ENCODE data around the gene KLF1. TPM values are rescaled to one million over a fixed set of nuclear protein-coding genes. Genes with fewer than 3 reads are reported as not detected.
"Not testable (repeated sequence)": the region's sequence is repeated elsewhere in the genome, so short reads cannot be mapped to it uniquely, and the experiment has no call there.

KLF1 gene
- total RNA-seq = 1.7 TPM

GRCh38 chr19:12886969-12887747 is at the start of gene KLF1:
TSS of gene KLF1 (minus strand) at chr19:12887201. CDS start at chr19:12887140, 61 bp downstream.
- DNase-seq = no peak

- no peak for DNase-seq
Observed at GRCh38 chr19:12936582-12936981, 49.6 kb upstream of the KLF1 start.

GRCh38 chr19:12935071-12935470 is 48.1 kb upstream of the KLF1 start:
- DNase-seq = no peak

GRCh38 chr19:12933287-12934072 is 46.5 kb upstream of the KLF1 start, which contains the start of gene FARSA:
TSS of gene FARSA (minus strand) at chr19:12933711. CDS start at chr19:12933696, 15 bp downstream.
- DNase-seq = peak; percentile 93

GRCh38 chr19:12932392-12933286 is 45.6 kb upstream of the KLF1 start:
- no peak for DNase-seq

- no peak for DNase-seq
Observed at GRCh38 chr19:12930002-12930645, 43.1 kb upstream of the KLF1 start.

- DNase-seq = no peak
Observed at GRCh38 chr19:12924621-12925310, 37.8 kb upstream of the KLF1 start.

- DNase-seq = no peak
Observed at GRCh38 chr19:12922959-12923358, 36.0 kb upstream of the KLF1 start.

GRCh38 chr19:12921047-12921446 is 34.0 kb upstream of the KLF1 start:
- no peak for DNase-seq

GRCh38 chr19:12918253-12918652 is 31.3 kb upstream of the KLF1 start:
- no peak for DNase-seq

GRCh38 chr19:12915860-12916259 is 28.9 kb upstream of the KLF1 start:
- not testable (repeated sequence) for DNase-seq

GRCh38 chr19:12913851-12914690 is 27.1 kb upstream of the KLF1 start:
- no peak for DNase-seq

GRCh38 chr19:12913011-12913561 is 26.1 kb upstream of the KLF1 start:
- peak; percentile 80 for DNase-seq

GRCh38 chr19:12912571-12912970 is 25.6 kb upstream of the KLF1 start:
- DNase-seq = no peak

- no peak for DNase-seq
Observed at GRCh38 chr19:12907166-12907565, 20.2 kb upstream of the KLF1 start.

- no peak for DNase-seq
Observed at GRCh38 chr19:12899891-12900518, 13.0 kb upstream of the KLF1 start.

- no peak for DNase-seq
Observed at GRCh38 chr19:12896460-12896859, 9.5 kb upstream of the KLF1 start.

- no peak for DNase-seq
Observed at GRCh38 chr19:12893582-12893981, 6.6 kb upstream of the KLF1 start.

- no peak for DNase-seq
Observed at GRCh38 chr19:12891553-12892021, 4.6 kb upstream of the KLF1 start.

All from skin of body (tissue), 2 donors.